ENCODE results near the gene HM13.
"Not testable (repeated sequence)": the region's sequence is repeated elsewhere in the genome, so short reads cannot be mapped to it uniquely, and the experiment has no call there.

The HM13 gene

GRCh38 chr20:31579941-31580651 lies 65.9 kb downstream of the HM13 start:
- not testable (repeated sequence) for DNase-seq (ENCODE audit: extremely low read depth in 1 of 2, low read depth in 1 of 2)

- no peak for DNase-seq (ENCODE audit: extremely low read depth in 1 of 2, low read depth in 1 of 2)
Observed at GRCh38 chr20:31580706-31581105, 66.5 kb downstream of the HM13 start.

- no peak for DNase-seq (ENCODE audit: extremely low read depth in 1 of 2, low read depth in 1 of 2)
Observed at GRCh38 chr20:31581391-31581790, 67.1 kb downstream of the HM13 start.

GRCh38 chr20:31587545-31588389 lies 73.5 kb downstream of the HM13 start:
- DNase-seq (ENCODE audit: extremely low read depth in 1 of 2, low read depth in 1 of 2), result no peak

- no peak for DNase-seq (ENCODE audit: extremely low read depth in 1 of 2, low read depth in 1 of 2)
Observed at GRCh38 chr20:31590717-31591225, 76.5 kb downstream of the HM13 start.

DNA sequence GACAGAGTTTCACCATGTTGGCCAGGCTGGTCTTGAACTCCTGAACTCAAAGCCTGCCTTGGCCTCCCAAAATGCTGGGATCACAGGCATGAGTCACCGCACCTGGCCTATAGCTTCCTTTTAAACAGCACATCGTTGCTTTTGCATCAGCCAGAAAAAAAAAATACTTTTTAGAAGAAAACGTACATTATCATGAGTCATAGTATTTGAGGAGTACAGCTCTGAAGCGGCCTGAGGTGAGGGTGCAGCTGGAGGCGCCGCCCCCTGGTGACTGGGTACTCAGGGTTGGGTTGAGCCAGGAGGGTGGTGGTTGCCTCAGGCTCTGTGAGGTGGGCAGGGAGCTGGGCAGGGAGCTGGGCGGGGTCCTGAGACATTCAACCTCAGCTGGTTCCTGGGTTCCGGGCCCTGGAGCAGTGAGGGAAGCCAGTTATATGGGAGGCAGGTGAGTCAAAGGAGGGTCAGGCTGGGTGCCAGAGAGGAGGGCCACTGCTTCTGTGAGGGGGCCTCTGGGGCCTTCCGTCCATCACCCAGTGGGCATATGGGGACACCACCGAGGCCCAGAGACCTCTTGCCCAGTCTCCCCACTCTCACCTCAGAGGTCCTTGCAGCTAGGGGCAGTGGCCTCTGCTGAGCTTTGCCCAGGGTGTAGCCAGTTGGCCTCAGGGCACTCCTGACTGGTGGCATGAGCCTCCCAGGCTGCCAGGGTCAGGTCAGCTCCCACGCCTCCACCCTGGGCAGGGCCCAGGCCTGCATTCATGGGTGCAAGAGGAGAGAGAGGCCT lies 79.2 kb downstream of the HM13 start:
- DNase-seq (ENCODE audit: extremely low read depth in 1 of 2, low read depth in 1 of 2), result no peak

- DNase-seq (ENCODE audit: extremely low read depth in 1 of 2, low read depth in 1 of 2), result no peak
Observed at GRCh38 chr20:31594002-31594557, 79.8 kb downstream of the HM13 start.

DNA sequence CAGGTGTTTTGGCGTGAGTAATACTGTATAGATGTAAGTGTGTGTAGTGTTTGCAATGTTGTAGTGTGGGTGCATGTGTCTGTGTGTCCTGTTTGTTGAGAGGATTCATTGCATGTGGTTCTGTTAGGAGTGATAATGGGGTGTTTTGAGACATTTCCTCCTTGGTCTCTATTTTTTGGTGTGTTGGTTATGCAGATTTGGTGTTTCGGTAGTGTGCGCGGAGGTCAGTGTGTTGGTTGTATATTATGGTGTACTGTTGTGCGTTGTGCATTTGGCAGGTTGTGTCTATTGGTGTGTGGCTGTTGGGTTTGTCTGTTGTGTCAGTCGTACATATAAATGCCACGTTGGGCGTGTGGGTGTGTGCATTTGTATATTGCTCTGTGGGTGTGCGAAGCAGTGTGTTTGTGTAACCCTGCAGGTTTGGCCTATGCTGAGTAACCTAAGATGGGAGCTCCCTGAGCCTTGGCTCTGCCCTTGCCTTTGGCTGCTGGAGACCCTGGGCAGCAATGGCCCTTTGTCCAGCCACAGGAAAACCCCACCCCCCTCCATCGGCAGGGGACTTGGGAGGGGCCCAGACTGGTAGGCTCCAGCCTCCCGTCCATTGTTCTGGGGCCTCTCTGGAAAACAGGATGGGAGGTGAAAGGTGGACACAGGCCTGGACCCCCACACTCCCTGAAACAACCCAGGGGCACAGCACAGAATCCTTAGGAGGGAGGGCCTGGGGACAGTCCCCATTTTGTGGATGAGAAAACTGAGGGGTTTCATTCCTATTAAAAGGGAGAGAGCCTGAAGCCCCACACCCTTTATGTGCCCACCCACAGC lies 80.5 kb downstream of the HM13 start:
- no peak for DNase-seq (ENCODE audit: extremely low read depth in 1 of 2, low read depth in 1 of 2)

- no peak for DNase-seq (ENCODE audit: extremely low read depth in 1 of 2, low read depth in 1 of 2)
Observed at GRCh38 chr20:31595380-31595653, 81.1 kb downstream of the HM13 start.

- no peak for DNase-seq (ENCODE audit: extremely low read depth in 1 of 2, low read depth in 1 of 2)
Observed at GRCh38 chr20:31595654-31596411, 81.6 kb downstream of the HM13 start.

DNA sequence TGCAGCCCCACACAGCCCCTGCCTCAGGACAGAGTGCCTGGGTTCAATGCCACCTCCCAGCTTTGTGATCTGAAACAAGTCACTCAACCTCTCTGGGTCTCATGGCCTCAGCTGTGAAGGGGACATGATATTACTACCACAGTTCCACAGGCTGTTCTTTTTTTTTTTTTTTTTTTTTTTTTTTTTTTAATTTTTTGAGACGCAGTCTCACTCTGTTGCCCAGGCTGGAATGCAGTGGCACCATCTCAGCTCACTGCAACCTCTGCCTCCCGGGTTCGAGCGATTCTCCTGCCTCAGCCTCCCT lies 82.1 kb downstream of the HM13 start:
- not testable (repeated sequence) for DNase-seq (ENCODE audit: extremely low read depth in 1 of 2, low read depth in 1 of 2)

DNA sequence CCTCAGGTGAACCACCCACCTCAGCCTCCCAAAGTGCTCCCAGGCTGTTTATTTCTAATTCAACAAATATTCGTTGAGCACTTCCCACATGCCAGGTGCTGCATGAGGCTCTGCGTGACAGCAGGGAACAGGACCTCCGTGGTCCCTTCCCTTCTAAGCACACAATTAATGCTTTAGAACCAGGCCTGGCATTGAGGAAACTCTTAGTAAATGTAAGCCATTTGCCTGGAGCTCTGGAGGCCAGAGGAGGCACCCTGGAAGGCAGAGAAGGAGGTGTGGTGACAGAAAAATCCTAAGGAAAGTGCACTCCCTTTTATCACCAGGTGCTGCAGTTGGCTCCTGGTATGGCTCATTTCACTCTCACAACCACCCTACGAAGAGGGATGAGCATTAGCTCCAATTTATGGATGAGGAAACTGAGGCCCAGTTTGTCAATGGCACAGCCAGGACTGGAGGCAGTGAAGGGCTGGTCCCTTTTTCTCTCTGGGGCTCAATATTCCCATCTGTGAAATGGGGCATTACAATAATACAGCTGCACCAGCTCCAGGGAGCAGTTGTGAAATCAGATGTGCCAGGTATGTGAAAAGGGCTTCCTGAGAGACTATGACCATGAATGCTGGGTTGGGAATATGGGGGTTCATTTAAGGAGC lies 82.7 kb downstream of the HM13 start:
- no peak for DNase-seq (ENCODE audit: extremely low read depth in 1 of 2, low read depth in 1 of 2)

GRCh38 chr20:31597481-31597855 lies 83.2 kb downstream of the HM13 start:
- no peak for DNase-seq (ENCODE audit: extremely low read depth in 1 of 2, low read depth in 1 of 2)

DNA sequence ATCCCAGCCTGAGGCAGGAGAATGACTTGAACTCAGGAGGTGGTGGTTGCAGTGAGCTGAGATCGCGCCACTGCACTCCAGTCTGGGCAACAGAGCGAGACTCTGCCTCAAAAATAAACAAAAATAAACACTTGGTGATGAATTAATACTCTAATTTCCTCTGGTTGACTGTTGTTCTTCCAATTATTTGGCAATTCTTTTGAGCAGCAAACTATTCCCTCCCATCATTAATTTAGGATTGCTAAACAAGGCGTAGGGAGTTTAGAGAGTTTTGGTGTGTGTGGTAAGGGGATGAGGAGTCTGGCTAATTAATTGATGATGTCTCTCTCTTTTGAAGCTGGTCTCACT lies 88.2 kb downstream of the HM13 start:
- no peak for DNase-seq (ENCODE audit: extremely low read depth in 1 of 2, low read depth in 1 of 2)

GRCh38 chr20:31602779-31603441 lies 88.7 kb downstream of the HM13 start:
- no peak for DNase-seq (ENCODE audit: extremely low read depth in 1 of 2, low read depth in 1 of 2)

- peak; percentile 55 to 79 for DNase-seq (ENCODE audit: extremely low read depth in 1 of 2, low read depth in 1 of 2)
Observed at GRCh38 chr20:31603822-31604566, 89.8 kb downstream of the HM13 start.

DNA sequence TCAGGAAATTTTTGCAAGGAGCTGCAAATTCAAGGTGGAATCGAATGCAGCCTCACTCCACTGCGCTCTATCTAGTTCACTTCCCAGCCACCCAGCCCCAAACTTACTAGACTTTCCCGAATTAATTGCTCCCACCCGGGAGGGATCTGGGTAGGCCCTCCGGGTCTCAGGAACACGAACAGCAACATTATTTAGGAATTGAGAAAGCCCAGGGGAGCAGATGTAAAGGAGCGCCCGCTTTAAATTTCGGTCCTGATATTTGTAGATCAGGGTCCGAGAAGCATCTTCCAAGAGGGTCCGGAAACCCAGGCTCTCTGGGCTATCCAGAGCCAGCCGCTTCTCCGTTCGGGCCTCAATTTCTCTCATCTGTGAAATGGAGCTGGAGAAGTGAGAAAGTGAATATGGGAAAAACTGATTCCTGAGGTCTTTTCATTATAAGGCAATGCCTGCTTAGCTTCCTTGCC lies 90.4 kb downstream of the HM13 start:
- no peak for DNase-seq (ENCODE audit: extremely low read depth in 1 of 2, low read depth in 1 of 2)

All from activated CD8-positive, alpha-beta memory T cell treated with anti-CD3 and anti-CD28 coated beads for 1 hour (primary cell).